ENCODE results near the gene CLEC6A.

GRCh38 chr12:8508910-8509841, 53.4 kb downstream of the CLEC6A start:
- no peak for TF ChIP-seq EZH2 (IDR thresholded peaks at IDR 0.05; ENCODE audit: borderline replicate concordance)
- TF ChIP-seq CTCF (IDR thresholded peaks at IDR 0.05; ENCODE audit: poor library complexity): no peak

Measured in hepatocyte (in vitro differentiated cells).